Epithelial cell of alveolus of lung (primary cell): ENCODE data around the gene ZFYVE28. TPM values are rescaled to one million over a fixed set of nuclear protein-coding genes. Genes with fewer than 3 reads are reported as not detected.

Source experiments
- total RNA-seq: library from RNA; depleted of rRNA; stranded (reverse); fragments of >200 nt; gene quantifications from 2 replicates; pipeline ENCODE4 v1.2.1, GENCODE V29; 2015

ZFYVE28 gene
- 5.6 and 8.0 TPM in 2 replicates for total RNA-seq

DNA sequence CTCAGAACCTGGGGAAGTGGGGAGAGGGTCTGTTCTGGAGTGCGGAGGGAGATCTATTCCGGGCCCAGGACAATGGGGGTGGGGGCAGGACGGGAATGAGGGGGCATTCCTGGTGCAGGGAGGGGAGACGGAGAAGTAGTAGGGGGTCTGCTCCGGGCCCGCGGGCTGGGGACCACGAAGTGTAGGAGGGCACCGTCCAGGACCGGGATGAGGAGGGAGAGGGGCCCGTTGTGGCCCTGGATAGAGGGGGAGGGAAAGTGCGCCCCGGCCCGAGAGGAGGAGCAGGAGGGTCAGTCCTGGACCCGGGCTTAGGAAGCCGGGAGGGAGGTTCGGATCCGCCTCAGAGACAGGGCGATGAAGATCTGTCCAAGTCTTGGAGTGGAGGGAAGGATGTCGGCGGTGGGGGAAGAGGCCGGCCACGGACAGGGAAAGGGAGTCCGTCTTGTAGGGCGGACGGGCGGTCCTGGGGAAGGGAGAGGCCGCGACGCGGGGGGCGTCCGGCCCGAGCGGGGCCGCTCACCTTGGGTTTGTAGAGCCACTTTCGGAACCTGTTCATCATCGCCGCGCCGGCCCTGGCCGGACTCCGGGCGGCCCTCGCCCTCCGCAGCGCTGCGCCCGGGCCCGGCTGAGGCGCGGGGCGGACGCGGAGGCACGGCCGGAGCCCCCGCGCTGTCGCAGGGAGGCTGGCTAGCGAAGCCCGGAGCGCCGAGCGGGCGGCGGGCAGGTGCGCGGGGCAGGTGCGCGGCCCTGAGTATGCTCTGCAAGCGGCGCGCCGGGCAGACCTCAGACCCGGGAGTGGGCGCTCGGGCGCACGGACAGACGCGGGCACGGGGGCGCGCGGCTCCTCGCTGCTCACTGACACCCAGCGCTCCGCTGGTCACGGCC lies at the start of gene ZFYVE28:
TSS of gene ZFYVE28 (minus strand) at position 881 of the 885 bp plus-strand sequence. CDS start at position 559, 322 bp downstream.

DNA sequence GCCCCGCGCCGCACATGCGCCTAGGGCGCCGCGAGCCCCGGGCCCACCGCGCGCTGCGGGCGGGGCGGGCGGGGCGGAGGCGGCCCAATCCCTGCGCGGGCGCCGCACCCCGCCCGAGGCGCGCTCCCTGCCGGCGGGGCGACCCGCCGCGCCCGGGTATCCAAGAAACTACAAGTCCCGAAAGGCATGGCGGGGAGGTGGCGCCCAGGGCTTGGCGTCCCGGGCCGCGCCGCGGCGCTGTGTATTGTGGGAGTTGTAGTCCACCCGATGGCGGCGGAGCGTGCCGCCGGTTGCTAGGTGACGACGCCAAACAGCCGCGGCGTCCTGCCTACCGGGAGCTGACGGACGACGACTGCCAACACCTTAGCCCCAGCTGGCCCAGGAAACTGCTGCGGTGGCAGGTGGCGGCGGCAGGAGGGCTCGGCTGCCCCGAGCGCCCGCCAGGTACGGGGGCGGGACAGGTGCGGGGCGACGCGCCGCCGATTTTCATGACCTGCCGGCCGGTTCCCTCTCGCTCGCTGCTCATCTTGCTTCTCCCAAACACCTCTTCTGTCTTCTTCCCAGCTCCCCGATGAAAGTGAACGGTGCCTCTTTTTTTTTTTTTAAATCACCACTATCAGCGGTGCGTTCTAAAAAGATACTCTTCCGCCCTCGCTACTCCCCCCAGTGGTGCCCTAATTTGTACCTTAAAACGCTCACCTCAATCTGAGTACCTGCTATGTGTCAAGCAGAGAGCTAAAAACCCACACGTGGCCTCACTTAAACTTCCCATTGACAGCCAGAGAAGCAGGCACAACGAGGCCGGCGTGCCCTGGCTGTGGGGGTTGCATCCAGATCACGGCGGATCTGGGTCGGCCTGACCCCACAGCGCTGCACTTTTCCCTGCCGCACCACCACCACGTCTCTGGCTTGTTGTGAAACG lies 466 bp upstream of the ZFYVE28 start, which contains the start of gene CFAP99:
TSS of gene CFAP99 (plus strand) at position 306 of the 922 bp plus-strand sequence.

DNA sequence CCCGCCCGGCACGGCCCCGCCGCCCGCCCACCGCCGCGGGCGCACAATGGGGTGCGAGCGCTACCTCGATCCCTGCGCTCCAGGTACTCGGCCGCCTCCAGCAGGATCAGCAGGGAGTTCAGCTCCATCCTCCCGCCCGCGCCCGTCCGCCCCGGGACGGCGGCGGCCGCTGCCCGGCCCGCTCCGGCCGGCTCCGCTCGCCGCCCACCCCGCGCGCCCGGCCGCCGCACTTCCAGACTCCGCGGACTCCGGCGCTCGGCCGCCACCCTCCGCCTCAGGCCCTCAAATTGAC lies 156.6 kb downstream of the ZFYVE28 start, which contains the start of gene MXD4:
TSS of gene MXD4 (minus strand) at position 257 of the 292 bp plus-strand sequence. CDS start at position 128, 129 bp downstream.

DNA sequence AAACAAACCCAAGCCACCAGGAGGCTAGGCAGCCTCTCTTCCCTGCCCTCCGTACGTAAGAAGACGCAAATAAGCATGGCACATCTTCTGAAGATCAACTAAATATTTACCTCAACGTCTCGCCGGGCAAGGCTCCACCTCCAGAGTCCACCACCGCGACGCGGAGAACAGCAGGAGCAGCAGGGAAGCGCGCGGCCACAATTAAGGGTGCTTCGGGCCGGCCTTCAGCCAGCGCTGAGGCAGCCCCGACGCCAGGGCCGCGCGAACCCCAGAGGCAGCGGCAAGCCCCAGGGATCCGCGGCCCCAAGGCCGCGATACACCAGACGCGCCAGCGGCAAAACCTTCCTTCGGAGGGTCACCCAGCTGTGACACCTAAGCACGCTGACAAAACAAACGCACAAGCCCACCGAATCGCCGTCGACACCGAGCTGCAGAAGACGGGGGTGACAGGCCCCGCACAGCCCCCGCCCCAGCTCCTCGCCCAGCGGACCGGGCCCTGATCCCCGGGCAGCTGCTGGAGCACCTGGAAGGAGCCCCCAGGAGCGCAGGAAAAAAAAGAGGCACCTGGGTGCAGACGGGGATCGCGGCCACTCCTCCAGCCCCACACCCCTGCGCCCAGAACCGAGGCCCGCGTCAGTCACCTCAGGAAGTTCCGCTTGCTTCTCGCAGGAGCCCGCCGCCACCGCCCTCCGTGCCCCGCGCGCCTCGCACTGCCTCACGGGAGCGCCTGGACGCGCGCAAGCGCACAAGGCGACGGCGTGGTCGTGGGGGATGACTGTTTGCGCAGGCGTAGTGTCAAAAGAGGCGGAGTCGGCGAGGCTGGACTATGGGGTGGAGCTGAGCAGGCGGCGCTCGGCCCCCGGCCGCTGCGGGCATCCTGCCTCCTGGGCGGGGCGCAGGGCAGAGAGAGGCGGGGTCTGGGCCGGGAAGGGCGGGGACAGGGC lies 176.8 kb downstream of the ZFYVE28 start, which contains the start of the genes HAUS3 and POLN:
TSS of gene HAUS3 (minus strand) at position 712 of the 944 bp plus-strand sequence. CDS start 1,175 bp downstream, outside the sequence.
TSS of gene POLN (minus strand) at position 712 of the 944 bp plus-strand sequence. CDS start 12,890 bp downstream, outside the sequence.

Other genes starting within 250 kb of the ZFYVE28 start
- gene HAUS3, start 176.5 kb downstream of the ZFYVE28 start, total RNA-seq, result 9.1 and 27.4 TPM in 2 replicates
- gene POLN, start 176.5 kb downstream of the ZFYVE28 start, total RNA-seq, result 0.65 and 0.96 TPM in 2 replicates
- gene MXD4, start 156.5 kb downstream of the ZFYVE28 start, total RNA-seq, result 47.4 and 77.3 TPM in 2 replicates
- gene CFAP99, start 310 bp upstream of the ZFYVE28 start, total RNA-seq, result not detected in 2 replicates
- 40.2 and 52.6 TPM in 2 replicates for gene RNF4, start 50.5 kb upstream of the ZFYVE28 start, total RNA-seq
- gene FAM193A, start 118.0 kb upstream of the ZFYVE28 start, total RNA-seq, result 13.6 and 21.3 TPM in 2 replicates